WTC11 (cell line): Measurements from ENCODE around the gene RGL1.

ENCODE experiments used
- ATF3 ChIP-seq: sonication (generic); formaldehyde crosslinking; conservative IDR thresholded peaks from 2 replicates; pipeline ENCODE4 v1.8.1; 2022; ENCODE audit warnings: mild to moderate bottlenecking, missing genetic modification reagents
- CTCF ChIP-seq: fragments of 200-600 bp; IDR thresholded peaks from 2 replicates; pipeline ENCODE4 v1.8.0; 2022; ENCODE audit warnings: antibody characterized with exemption
- MXD4 ChIP-seq: fragments of 250-450 bp; sonication (Bioruptor Pico); IDR thresholded peaks from 2 replicates; pipeline ENCODE4 v1.8.0; 2021; ENCODE audit warnings: mild to moderate bottlenecking, moderate library complexity, borderline replicate concordance
- NFYB ChIP-seq: sonication (generic); formaldehyde crosslinking; conservative IDR thresholded peaks from 2 replicates; pipeline ENCODE4 v1.8.0; 2022; ENCODE audit warnings: low read depth, missing genetic modification reagents

GRCh38 chr1:183936791-183937190 is 131.9 kb downstream of the RGL1 start:
- no peak for TF ChIP-seq MXD4 (CRISPR knock-in tag)
- TF ChIP-seq CTCF, result no peak
- TF ChIP-seq NFYB (CRISPR knock-in tag), result no peak
- TF ChIP-seq ATF3 (CRISPR knock-in tag), result no peak
